NCI-H82 treated with DMSO at 0.1 percent for 48 hours (cell line): Measurements from ENCODE around the gene FAU.

Experiments used
- DNase-seq: peaks from one replicate; lab custom pipeline; 2025; ENCODE audit not compliant: unreplicated experiment; lab: John Stamatoyannopoulos, UW

FAU gene

GRCh38 chr11:65109231-65110198 is 12.4 kb downstream of the FAU start:
- no peak for DNase-seq

GRCh38 chr11:65108469-65109123 is 13.3 kb downstream of the FAU start:
- no peak for DNase-seq

- no peak for DNase-seq
Observed at GRCh38 chr11:65107751-65108468, 14.0 kb downstream of the FAU start.

- no peak for DNase-seq
Observed at GRCh38 chr11:65107078-65107477, 14.9 kb downstream of the FAU start.

GRCh38 chr11:65104628-65105027 is 17.3 kb downstream of the FAU start:
- DNase-seq, result no peak

- no peak for DNase-seq
Observed at GRCh38 chr11:65103476-65103875, 18.5 kb downstream of the FAU start.

GRCh38 chr11:65102142-65103095 is 19.5 kb downstream of the FAU start:
- no peak for DNase-seq

- DNase-seq, result no peak
Observed at GRCh38 chr11:65100674-65101350, 21.1 kb downstream of the FAU start.

- DNase-seq, result no peak
Observed at GRCh38 chr11:65096926-65097325, 25.0 kb downstream of the FAU start.

GRCh38 chr11:65095974-65096806 is 25.7 kb downstream of the FAU start, which contains the start of gene VPS51:
Gene VPS51 (plus strand): TSS chr11:65096214. CDS start chr11:65096251, 37 bp downstream.
- DNase-seq, result peak; percentile 64

GRCh38 chr11:65095427-65095826 is 26.5 kb downstream of the FAU start:
- DNase-seq, result no peak

GRCh38 chr11:65090628-65091027 is 31.3 kb downstream of the FAU start:
- no peak for DNase-seq

- no peak for DNase-seq
Observed at GRCh38 chr11:65089621-65090020, 32.3 kb downstream of the FAU start.

GRCh38 chr11:65087827-65088226 is 34.1 kb downstream of the FAU start:
- no peak for DNase-seq

- no peak for DNase-seq
Observed at GRCh38 chr11:65087216-65087615, 34.7 kb downstream of the FAU start.

- DNase-seq, result no peak
Observed at GRCh38 chr11:65086809-65087208, 35.1 kb downstream of the FAU start.

- DNase-seq, result no peak
Observed at GRCh38 chr11:65085446-65085845, 36.5 kb downstream of the FAU start.

GRCh38 chr11:65084598-65085375 is 37.1 kb downstream of the FAU start:
- DNase-seq, result no peak
